HEK293 (cell line): Measurements from ENCODE around the gene MAK.
"Not testable (repeated sequence)": the region's sequence is repeated elsewhere in the genome, so short reads cannot be mapped to it uniquely, and the experiment has no call there.

ENCODE experiments used
- CTCF ChIA-PET: fragments of 350-600 bp; formaldehyde crosslinking; extraction: SDS; loops from one replicate; lab custom pipeline; 2021; ENCODE audit warnings: antibody characterized with exemption; lab: Yijun Ruan, JAX
- POLR2A ChIA-PET: fragments of 300-600 bp; formaldehyde crosslinking; extraction: SDS; loops from one replicate; lab custom pipeline; 2020; ENCODE audit warnings: antibody characterized with exemption, inconsistent platforms; lab: Yijun Ruan, JAX
- H3K27ac ChIP-seq: fragments of 200-500 bp; sonication (Bioruptor generic); 2 replicates; pipeline ENCODE4 v1.5.1; 2014; ENCODE audit warnings: low read depth, low read length, control low read depth, inconsistent platforms; ENCODE audit errors: extremely low read depth
- H3K36me3 ChIP-seq, 2 experiments: fragments of 200-500 bp in 1 of 2; sonication (Bioruptor generic) in 1 of 2; 1 replicate in 1 of 2; 2 replicates in 1 of 2; pipeline ENCODE4 v1.5.1; 2014 to 2017; ENCODE audit warnings: inconsistent platforms in 2 of 2, low read length in 2 of 2; ENCODE audit not compliant: control insufficient read depth in 2 of 2, insufficient read depth in 1 of 2
- H3K4me1 ChIP-seq: fragments of 200-500 bp; sonication (Bioruptor generic); 2 replicates; pipeline ENCODE4 v1.5.1; 2014; ENCODE audit warnings: mild to moderate bottlenecking, low read length, inconsistent platforms; ENCODE audit not compliant: control insufficient read depth, insufficient read depth
- H3K4me3 ChIP-seq: 2 replicates; pipeline ENCODE4 v1.5.1; 2011; ENCODE audit warnings: low read depth, mild to moderate bottlenecking, control low read depth, low read length, moderate library complexity
- H3K9me3 ChIP-seq: fragments of 200-500 bp; sonication (Bioruptor generic); 2 replicates; pipeline ENCODE4 v1.5.1; 2014; ENCODE audit warnings: low read depth, low read length, inconsistent platforms; ENCODE audit not compliant: control insufficient read depth, insufficient read depth
- HOXA7 ChIP-seq: sonication (generic); formaldehyde crosslinking; IDR thresholded peaks from 2 replicates; pipeline ENCODE4 v1.8.1; 2022; ENCODE audit warnings: missing genetic modification reagents, borderline replicate concordance
- IKZF3 ChIP-seq: fragments of 450-650 bp; IDR thresholded peaks from 2 replicates; pipeline ENCODE4 v1.5.0; 2018; ENCODE audit warnings: missing biosample characterization, mild to moderate bottlenecking, missing genetic modification characterization, moderate library complexity
- KLF7 ChIP-seq: fragments of 450-650 bp; formaldehyde crosslinking; IDR thresholded peaks from 2 replicates; pipeline ENCODE4 v1.5.1; 2016; ENCODE audit warnings: missing biosample characterization, missing genetic modification characterization, borderline replicate concordance
- MEIS1 ChIP-seq: sonication (generic); formaldehyde crosslinking; IDR thresholded peaks from 2 replicates; pipeline ENCODE4 v1.8.1; 2022; ENCODE audit warnings: missing genetic modification reagents, mild to moderate bottlenecking, borderline replicate concordance
- TCF7L2 ChIP-seq: IDR thresholded peaks from 2 replicates; pipeline ENCODE4 v1.6.1; 2011; ENCODE audit warnings: low read depth, mild to moderate bottlenecking, inconsistent platforms, low read length, moderate library complexity, borderline replicate concordance
- ZBTB48 ChIP-seq: fragments of 450-650 bp; formaldehyde crosslinking; IDR thresholded peaks from 2 replicates; pipeline ENCODE4 v1.5.1; 2016; ENCODE audit warnings: missing biosample characterization, missing genetic modification characterization
- ZNF10 ChIP-seq: fragments of 450-650 bp; formaldehyde crosslinking; IDR thresholded peaks from 2 replicates; pipeline ENCODE4 v1.5.1; 2017; ENCODE audit warnings: missing biosample characterization, missing genetic modification characterization
- ZNF510 ChIP-seq: fragments of 450-650 bp; formaldehyde crosslinking; IDR thresholded peaks from 2 replicates; pipeline ENCODE4 v1.5.1; 2018; ENCODE audit warnings: mild to moderate bottlenecking, missing genetic modification characterization, missing biosample characterization; ENCODE audit not compliant: insufficient replicate concordance
- ZNF530 ChIP-seq: fragments of 450-650 bp; formaldehyde crosslinking; IDR thresholded peaks from 2 replicates; pipeline ENCODE4 v1.5.1; 2016; ENCODE audit warnings: low read depth, missing biosample characterization, missing genetic modification characterization
- ZNF585B ChIP-seq: fragments of 450-650 bp; formaldehyde crosslinking; IDR thresholded peaks from 2 replicates; pipeline ENCODE4 v1.5.1; 2016; ENCODE audit warnings: missing biosample characterization, missing genetic modification characterization
- ZNF623 ChIP-seq: fragments of 450-650 bp; formaldehyde crosslinking; IDR thresholded peaks from 2 replicates; pipeline ENCODE4 v1.5.1; 2016; ENCODE audit warnings: missing biosample characterization, missing genetic modification characterization
- TF ChIP-seq, protein P1 (sequence below): fragments of 450-650 bp; formaldehyde crosslinking; IDR thresholded peaks from 2 replicates; pipeline ENCODE4 v1.5.1; 2016; ENCODE audit warnings: missing biosample characterization, missing genetic modification characterization
- TF ChIP-seq, protein P2 (sequence below): fragments of 450-650 bp; formaldehyde crosslinking; IDR thresholded peaks from 2 replicates; pipeline ENCODE4 v1.5.1; 2016; ENCODE audit warnings: missing biosample characterization, missing genetic modification characterization
- TF ChIP-seq, protein P3 (sequence below): fragments of 450-650 bp; formaldehyde crosslinking; IDR thresholded peaks from 2 replicates; pipeline ENCODE4 v1.5.1; 2016; ENCODE audit warnings: missing biosample characterization, missing genetic modification characterization, low read depth
- TF ChIP-seq, protein P4 (sequence below): fragments of 450-650 bp; IDR thresholded peaks from 2 replicates; pipeline ENCODE4 v1.5.1; 2018; ENCODE audit warnings: missing biosample characterization, missing genetic modification characterization
- TF ChIP-seq, protein P5 (sequence below): fragments of 450-650 bp; formaldehyde crosslinking; IDR thresholded peaks from 2 replicates; pipeline ENCODE4 v1.5.1; 2016; ENCODE audit warnings: missing biosample characterization, missing genetic modification characterization

The MAK gene

DNA sequence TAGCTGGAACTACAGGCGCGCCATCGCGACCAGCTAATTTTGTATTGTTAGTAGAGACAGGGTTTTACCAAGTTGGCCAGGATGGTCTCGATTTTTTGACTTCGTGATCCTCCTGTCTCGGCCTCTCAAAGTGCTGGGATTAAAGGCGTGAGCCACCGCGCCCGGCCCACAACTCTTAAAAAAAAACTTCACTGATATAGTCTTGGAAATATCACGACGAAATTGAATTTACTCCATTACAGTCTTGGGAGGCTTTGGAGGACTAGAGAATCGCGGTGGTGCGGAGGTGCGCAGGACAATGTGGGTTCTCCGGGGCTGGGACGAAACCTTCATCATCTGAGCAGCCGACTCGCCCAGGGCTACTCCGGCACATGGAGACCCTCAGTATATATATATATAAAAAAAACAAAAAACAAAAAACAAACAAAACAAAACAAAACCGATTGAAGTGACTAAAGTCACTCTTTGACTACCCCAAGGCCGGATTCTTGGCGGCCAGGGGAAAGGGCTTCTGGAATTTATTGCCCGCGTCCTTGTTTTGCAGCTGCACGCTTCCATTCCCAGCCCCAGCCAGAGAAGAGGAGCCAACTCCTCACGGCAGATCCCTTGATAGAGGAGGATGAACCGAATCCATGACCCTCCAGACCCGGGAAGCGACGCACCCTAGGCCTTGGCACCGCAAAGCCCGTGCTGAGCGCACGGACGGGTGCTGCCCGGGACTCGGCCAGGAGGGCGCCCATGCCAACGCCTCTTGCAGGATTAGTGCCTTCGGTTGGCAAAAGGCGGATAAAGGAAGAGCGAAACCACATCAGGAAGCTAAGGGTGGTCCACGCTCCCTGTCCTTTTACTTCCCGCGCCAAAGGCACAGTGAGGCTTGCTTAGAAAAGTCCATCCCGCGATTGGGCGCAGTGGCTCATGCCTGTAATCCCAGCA lies 45.2 kb upstream of the MAK start (continued):
- TF ChIP-seq, protein P1, sequence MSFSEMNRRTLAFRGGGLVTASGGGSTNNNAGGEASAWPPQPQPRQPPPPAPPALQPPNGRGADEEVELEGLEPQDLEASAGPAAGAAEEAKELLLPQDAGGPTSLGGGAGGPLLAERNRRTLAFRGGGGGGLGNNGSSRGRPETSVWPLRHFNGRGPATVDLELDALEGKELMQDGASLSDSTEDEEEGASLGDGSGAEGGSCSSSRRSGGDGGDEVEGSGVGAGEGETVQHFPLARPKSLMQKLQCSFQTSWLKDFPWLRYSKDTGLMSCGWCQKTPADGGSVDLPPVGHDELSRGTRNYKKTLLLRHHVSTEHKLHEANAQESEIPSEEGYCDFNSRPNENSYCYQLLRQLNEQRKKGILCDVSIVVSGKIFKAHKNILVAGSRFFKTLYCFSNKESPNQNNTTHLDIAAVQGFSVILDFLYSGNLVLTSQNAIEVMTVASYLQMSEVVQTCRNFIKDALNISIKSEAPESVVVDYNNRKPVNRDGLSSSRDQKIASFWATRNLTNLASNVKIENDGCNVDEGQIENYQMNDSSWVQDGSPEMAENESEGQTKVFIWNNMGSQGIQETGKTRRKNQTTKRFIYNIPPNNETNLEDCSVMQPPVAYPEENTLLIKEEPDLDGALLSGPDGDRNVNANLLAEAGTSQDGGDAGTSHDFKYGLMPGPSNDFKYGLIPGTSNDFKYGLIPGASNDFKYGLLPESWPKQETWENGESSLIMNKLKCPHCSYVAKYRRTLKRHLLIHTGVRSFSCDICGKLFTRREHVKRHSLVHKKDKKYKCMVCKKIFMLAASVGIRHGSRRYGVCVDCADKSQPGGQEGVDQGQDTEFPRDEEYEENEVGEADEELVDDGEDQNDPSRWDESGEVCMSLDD, result no peak
- TF ChIP-seq HOXA7 (CRISPR knock-in tag) (no peak), ZNF510 (tag by site-specific recombination) (no peak), ZNF623 (no peak), TCF7L2 (no peak), KLF7 (tag by site-specific recombination) (no peak)
- TF ChIP-seq, protein P2, sequence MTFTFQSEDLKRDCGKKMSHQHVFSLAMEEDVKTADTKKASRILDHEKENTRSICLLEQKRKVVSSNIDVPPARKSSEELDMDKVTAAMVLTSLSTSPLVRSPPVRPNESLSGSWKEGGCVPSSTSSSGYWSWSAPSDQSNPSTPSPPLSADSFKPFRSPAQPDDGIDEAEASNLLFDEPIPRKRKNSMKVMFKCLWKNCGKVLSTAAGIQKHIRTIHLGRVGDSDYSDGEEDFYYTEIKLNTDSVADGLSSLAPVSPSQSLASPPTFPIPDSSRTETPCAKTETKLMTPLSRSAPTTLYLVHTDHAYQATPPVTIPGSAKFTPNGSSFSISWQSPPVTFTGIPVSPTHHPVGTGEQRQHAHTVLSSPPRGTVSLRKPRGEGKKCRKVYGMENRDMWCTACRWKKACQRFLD (tag by site-specific recombination), result no peak
- TF ChIP-seq, protein P3, sequence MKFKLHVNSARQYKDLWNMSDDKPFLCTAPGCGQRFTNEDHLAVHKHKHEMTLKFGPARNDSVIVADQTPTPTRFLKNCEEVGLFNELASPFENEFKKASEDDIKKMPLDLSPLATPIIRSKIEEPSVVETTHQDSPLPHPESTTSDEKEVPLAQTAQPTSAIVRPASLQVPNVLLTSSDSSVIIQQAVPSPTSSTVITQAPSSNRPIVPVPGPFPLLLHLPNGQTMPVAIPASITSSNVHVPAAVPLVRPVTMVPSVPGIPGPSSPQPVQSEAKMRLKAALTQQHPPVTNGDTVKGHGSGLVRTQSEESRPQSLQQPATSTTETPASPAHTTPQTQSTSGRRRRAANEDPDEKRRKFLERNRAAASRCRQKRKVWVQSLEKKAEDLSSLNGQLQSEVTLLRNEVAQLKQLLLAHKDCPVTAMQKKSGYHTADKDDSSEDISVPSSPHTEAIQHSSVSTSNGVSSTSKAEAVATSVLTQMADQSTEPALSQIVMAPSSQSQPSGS (tag by site-specific recombination), result no peak
- TF ChIP-seq, all 188 proteins: peak for 0

DNA sequence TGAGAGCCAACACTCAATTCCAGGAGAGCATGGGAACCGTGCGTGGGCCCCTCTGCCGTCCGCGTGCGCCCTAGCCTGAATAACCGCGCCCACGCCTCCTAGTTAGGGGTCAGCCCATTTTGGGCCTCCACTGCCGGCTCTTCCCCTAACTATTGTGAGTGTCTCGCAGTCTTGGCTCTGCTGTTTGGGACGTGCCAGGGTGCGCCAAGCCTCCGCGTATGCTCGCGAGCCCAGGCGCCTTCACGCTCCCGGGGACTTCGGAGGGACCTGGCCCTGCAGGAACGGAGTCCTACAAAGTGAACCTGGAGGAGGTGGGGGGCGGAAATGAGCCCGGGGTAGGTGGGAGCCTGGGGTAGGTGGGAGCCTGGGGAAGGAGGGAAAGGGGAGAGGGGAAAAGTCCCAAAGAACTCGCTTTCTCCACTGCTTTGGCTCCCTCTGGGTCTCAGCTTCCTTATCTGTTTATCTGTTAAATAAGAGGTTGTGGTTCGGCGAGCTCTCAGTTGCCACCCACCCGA lies 44.4 kb upstream of the MAK start:
- CTCF ChIA-PET, result no interaction called here
- TF ChIP-seq ZNF585B (tag by site-specific recombination) (no peak), ZNF10 (tag by site-specific recombination) (no peak), IKZF3 (no peak), MEIS1 (CRISPR knock-in tag) (no peak), ZNF510 (tag by site-specific recombination) (no peak), ZBTB48 (tag by site-specific recombination) (no peak), ZNF530 (tag by site-specific recombination) (no peak)
- TF ChIP-seq, protein P4, sequence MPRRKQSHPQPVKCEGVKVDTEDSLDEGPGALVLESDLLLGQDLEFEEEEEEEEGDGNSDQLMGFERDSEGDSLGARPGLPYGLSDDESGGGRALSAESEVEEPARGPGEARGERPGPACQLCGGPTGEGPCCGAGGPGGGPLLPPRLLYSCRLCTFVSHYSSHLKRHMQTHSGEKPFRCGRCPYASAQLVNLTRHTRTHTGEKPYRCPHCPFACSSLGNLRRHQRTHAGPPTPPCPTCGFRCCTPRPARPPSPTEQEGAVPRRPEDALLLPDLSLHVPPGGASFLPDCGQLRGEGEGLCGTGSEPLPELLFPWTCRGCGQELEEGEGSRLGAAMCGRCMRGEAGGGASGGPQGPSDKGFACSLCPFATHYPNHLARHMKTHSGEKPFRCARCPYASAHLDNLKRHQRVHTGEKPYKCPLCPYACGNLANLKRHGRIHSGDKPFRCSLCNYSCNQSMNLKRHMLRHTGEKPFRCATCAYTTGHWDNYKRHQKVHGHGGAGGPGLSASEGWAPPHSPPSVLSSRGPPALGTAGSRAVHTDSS (tag by site-specific recombination), result no peak
- TF ChIP-seq, protein P5, sequence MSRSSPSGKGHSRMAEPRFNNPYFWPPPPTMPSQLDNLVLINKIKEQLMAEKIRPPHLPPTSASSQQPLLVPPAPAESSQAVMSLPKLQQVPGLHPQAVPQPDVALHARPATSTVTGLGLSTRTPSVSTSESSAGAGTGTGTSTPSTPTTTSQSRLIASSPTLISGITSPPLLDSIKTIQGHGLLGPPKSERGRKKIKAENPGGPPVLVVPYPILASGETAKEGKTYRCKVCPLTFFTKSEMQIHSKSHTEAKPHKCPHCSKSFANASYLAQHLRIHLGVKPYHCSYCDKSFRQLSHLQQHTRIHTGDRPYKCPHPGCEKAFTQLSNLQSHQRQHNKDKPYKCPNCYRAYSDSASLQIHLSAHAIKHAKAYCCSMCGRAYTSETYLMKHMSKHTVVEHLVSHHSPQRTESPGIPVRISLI, result no peak
- H3K4me3 ChIP-seq, result no peak overlapping the region

DNA sequence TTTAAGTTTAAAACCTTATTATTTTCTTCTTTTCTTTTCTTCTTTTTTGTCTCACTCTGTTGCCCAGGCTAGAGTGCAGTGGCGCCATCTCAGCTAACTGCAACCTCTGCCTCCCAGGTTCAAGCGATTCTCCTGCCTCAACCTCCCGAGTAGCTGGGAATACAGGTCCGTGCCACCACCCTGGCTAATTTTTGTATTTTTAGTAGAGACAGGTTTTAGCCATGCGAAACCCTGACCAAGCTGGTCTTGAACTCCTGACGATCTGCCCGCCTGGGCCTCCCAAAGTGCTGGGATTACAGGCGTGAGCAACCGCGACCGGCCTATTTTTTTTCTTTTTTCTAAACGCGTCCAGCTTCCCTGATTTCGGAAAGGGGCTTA lies 43.9 kb upstream of the MAK start:
- H3K4me3 ChIP-seq, H3K4me1 ChIP-seq, POLR2A ChIA-PET, H3K9me3 ChIP-seq, H3K27ac ChIP-seq, H3K36me3 ChIP-seq: not testable (repeated sequence)
- CTCF ChIA-PET, result interaction anchor here (0.7 kb wide), 1 partner anchor 279 kb away, joined by 3 read pairs; no protein-coding TSS in a partner anchor

More for the DNA sequence above, 44.4 kb upstream of the MAK start:
- H3K27ac ChIP-seq, result no peak overlapping the region
- POLR2A ChIA-PET, result interaction anchor here (0.7 kb wide), 1 partner anchor 56 kb away, joined by 8 read pairs; no protein-coding TSS in a partner anchor
- no peaks in the 10 kb centered on the region for H3K4me1 ChIP-seq
- no peaks in the 10 kb centered on the region for H3K36me3 ChIP-seq
- H3K9me3 ChIP-seq, result no peaks in the 10 kb centered on the region
